A673 (cell line): ENCODE results near the gene GRM5.
"Not testable (repeated sequence)": the region's sequence is repeated elsewhere in the genome, so short reads cannot be mapped to it uniquely, and the experiment has no call there.

Experiments used
- EZH2 ChIP-seq: fragments of 200-600 bp; sonication (generic); IDR thresholded peaks from 2 replicates; pipeline ENCODE4 v1.6.1; 2017; ENCODE audit warnings: borderline replicate concordance, low read depth, mild to moderate bottlenecking, mixed read lengths, antibody characterized with exemption, low read length; ENCODE audit not compliant: poor library complexity, severe bottlenecking
- TF ChIP-seq, protein P1 (sequence below): fragments of 300-800, 200-600 bp; sonication (generic); conservative IDR thresholded peaks from 2 replicates; pipeline ENCODE4 v1.5.1; 2017; ENCODE audit warnings: low read depth, mild to moderate bottlenecking, antibody characterized with exemption, low read length, moderate library complexity, mixed read lengths

DNA sequence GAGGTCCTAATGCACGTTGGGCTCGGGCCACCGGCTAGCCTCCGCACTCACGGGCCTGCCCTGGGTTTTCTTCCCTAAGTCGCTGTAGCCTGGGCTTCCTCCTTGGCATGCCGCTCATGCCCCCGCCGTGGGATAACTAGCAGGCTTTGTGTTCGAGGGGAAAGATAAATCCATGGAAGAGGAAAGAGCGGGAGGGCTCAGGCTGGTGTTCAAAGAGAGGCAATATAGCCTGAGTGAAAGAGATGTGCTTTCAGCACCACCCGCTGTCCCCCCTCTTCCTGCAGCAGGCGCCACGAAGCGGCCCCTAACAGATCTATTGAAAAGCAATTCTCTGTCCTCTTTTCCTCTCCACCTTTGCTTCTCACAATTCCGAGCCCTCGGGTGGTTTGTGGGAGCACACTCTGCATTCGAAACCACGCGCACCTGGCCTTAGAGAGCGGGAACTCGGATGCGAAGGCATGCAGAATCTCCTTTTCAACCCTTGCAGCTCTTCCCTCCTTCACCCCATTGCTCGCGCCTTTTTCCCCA lies 2.9 kb downstream of the GRM5 start:
- TF ChIP-seq, protein P1, sequence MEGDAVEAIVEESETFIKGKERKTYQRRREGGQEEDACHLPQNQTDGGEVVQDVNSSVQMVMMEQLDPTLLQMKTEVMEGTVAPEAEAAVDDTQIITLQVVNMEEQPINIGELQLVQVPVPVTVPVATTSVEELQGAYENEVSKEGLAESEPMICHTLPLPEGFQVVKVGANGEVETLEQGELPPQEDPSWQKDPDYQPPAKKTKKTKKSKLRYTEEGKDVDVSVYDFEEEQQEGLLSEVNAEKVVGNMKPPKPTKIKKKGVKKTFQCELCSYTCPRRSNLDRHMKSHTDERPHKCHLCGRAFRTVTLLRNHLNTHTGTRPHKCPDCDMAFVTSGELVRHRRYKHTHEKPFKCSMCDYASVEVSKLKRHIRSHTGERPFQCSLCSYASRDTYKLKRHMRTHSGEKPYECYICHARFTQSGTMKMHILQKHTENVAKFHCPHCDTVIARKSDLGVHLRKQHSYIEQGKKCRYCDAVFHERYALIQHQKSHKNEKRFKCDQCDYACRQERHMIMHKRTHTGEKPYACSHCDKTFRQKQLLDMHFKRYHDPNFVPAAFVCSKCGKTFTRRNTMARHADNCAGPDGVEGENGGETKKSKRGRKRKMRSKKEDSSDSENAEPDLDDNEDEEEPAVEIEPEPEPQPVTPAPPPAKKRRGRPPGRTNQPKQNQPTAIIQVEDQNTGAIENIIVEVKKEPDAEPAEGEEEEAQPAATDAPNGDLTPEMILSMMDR = not testable (repeated sequence)
- TF ChIP-seq EZH2 = not testable (repeated sequence)
